NCI-H1417 treated with DMSO at 0.1 percent for 48 hours (cell line): ENCODE data around the gene COL23A1.
"Not testable (repeated sequence)": the region's sequence is repeated elsewhere in the genome, so short reads cannot be mapped to it uniquely, and the experiment has no call there.

ENCODE experiments used
- DNase-seq: peaks from one replicate; lab custom pipeline; 2025; lab: John Stamatoyannopoulos, UW

COL23A1 gene

GRCh38 chr5:178239626-178240301 lies 350.4 kb downstream of the COL23A1 start:
- DNase-seq: not testable (repeated sequence)

GRCh38 chr5:178238711-178239592 lies 351.2 kb downstream of the COL23A1 start:
- DNase-seq: no peak

GRCh38 chr5:178238313-178238635 lies 351.9 kb downstream of the COL23A1 start:
- DNase-seq: no peak

DNA sequence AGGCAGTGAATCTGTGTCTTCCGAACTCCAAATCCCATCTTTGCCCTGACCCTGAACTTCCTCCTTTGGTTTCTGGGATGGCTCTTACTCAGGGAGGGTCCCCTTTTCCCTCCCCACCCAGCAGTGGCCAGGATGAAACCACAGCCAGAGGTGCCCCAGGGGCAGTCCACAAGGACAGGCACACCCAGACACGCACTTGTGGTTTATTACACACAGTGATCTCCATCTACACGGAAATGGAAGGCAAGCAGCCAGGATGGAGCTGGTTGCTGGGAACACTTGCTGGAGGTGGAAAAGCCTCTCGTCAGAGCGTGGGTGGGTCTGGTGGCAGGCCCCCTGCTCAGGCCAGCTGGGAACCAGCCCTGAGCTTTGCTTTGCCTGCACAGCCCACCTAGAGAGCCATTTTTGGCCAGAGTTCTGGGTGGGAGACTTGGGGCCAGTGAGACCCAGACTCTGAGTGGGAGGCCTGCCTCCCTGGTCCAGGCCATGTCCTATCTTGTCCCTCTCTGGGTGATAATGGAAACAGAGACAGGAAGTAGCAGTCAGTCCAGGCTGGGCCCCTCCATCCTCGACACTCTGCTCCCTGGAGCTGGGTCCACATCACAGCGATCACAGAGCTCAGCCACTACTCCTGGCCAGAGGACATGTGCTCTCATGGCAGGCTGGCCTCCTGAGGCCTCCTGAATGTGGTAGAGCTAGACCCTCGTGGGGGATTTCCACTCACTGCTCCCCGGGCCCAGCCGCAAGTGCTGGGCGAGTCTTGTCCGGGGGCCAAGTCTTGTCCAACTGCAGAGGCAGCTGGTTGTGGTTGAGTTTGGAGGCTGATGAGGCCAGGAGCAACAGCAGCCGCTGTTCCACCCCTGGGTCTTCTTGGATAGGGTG lies 352.5 kb downstream of the COL23A1 start:
- DNase-seq: no peak

- no peak for DNase-seq
Observed at GRCh38 chr5:178236679-178237078, 353.5 kb downstream of the COL23A1 start.

GRCh38 chr5:178236126-178236525 lies 354.1 kb downstream of the COL23A1 start:
- no peak for DNase-seq

- DNase-seq: no peak
Observed at GRCh38 chr5:178235588-178235974, 354.6 kb downstream of the COL23A1 start.

DNA sequence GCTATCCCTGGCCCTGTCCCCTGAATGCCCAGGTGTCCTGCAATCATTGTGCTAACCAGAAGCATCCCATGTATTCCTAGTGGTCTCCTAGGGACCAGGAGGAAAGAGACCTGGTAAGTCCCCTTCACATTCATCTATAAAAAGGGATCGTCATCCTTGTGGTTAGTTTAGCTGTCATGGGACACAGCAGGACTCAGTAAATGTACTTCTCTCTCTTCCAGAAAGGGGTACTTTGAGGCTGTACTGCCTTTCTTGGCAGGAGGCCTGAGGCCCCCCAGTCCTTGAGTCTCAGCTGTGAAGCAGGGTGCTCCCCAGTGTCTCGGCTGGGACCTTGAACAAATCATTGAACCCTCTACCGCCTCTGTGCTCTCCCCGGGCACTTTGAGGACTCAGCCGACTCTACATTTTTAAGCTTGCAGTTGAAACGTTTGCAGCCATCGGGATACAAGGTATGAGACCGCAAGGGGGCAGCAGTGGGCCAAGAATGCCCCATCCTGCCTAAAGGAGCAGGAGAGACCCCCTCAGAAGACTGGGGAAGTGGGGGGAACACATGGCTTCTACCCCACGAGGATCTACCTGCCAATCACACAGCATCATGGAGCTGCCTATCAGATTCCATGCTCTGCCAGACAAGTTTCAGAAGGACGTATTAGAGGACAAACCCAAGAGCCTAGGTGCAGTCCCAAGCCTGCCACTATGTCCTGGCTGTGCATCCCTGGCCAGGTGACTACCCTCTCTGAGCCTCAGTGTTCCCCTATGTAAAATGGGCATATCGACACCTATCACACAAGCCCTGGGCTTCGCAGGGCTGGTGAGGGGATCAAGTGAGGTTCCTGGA lies 355.2 kb downstream of the COL23A1 start:
- no peak for DNase-seq

- no peak for DNase-seq
Observed at GRCh38 chr5:178234121-178234749, 356.0 kb downstream of the COL23A1 start.

GRCh38 chr5:178232920-178233429 lies 357.2 kb downstream of the COL23A1 start:
- no peak for DNase-seq

- DNase-seq: no peak
Observed at GRCh38 chr5:178232124-178232919, 357.9 kb downstream of the COL23A1 start, which contains the start of gene PHYKPL. TSS of gene PHYKPL (minus strand) at chr5:178232802. CDS start at chr5:178232550, 252 bp downstream.

DNA sequence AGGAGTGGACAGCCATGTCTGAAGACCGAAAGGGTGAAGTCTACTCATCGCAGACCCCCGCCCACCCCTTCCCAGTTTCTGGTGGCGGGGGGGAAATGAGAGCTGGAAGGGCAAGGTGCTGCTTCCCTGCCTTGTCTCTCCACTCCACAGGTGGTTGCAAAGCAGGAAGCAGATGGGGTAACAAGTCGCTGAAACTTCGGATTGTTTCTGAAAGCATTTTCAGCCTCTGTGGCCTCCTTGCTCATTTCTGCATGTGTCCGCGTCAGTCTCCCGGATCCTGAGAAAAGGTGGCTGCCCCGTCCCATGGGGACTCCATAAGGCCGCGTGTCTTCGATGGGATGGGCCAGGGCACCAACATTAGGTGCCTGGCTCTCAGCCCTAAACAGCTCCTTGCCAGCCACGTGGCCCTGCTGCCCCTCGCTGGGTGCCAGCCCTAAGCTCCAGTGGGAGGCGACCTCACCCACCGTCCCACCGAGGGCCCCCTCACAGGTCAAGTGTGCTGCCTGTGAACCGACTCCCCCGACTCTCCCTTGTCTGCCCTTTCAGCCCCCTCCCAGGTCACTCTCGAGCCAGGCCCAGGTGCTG lies 358.6 kb downstream of the COL23A1 start:
- DNase-seq: no peak

DNA sequence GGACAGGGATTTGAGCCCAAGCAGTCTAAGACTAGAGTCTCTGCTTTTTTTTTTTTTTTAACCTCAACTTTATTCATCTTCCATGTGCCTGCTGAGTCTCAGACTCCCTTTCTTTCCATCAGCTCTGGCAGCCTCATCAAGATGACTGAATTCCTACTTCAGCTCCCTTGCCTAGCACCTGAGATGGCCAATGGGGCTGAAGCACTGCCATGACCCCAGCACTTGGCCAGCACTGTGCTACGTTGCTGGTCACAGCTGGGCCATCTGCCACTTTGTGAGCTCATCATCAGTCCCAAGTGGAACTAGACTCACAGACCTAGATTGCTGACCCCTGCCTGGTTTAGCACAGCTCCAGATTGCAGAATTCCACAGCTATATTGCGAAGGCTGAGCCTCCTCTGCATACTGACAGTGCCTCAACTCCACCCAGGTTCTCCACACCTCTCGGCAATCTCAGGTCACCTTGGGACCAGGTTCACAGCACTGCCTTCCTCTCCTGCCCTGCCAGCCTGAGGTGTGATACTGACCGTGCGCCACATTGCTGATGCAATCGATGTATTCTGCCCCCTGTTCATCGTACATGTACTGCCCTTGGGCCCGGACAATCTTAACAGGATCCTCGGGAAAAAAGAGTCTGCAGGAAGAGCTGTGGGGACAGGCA lies 359.2 kb downstream of the COL23A1 start:
- DNase-seq: no peak

GRCh38 chr5:178229861-178230260 lies 360.3 kb downstream of the COL23A1 start:
- DNase-seq: no peak

GRCh38 chr5:178229111-178229510 lies 361.1 kb downstream of the COL23A1 start:
- not testable (repeated sequence) for DNase-seq

GRCh38 chr5:178228609-178229008 lies 361.6 kb downstream of the COL23A1 start:
- no peak for DNase-seq

DNA sequence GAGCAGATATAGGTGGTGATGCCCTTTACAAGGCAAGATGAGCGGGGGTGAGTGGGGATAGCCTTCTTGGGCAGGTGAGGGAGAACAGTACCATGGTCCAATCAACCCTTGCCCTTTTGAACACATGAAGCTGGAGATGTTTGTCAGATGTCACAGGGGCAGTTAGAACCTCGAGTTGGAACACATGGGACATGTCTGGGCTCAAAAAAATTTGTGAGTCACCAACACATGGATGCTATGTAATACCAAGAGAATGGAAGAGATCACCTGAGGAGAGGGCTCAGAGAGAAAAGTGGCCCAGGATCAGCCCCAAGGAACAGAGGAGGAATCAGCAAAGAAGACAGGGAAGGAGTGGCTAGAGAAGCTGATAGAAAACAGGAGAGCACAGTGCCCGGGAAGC lies 362.3 kb downstream of the COL23A1 start:
- DNase-seq: no peak

GRCh38 chr5:178227138-178227659 lies 363.0 kb downstream of the COL23A1 start:
- no peak for DNase-seq

DNA sequence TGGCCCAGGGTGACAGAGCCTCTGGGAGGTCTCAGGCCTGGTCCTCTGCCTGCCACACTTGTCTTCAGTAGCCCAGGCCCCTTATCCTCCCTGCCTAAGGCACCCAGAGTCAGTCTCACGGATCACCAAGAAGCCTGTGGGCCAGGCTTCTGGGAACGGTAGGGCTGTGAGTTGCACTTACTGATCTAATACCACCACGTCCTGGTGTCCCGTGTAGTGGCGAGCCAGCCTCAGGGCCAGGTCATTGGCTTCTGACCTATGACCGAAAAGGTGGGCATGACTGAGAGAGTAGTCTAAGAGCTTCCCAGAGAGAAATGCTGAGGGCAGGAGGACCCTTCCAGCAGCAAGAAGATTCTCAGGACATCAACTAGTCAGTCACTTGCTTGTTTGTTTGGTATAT lies 365.0 kb downstream of the COL23A1 start:
- DNase-seq: no peak
